ENCODE results near the gene ZDHHC8. TPM values are rescaled to one million over a fixed set of nuclear protein-coding genes. Genes with fewer than 3 reads are reported as not detected.

ZDHHC8 gene
- total RNA-seq, 2 donors from 2014 or later, result 27.9 to 34.1 TPM

DNA sequence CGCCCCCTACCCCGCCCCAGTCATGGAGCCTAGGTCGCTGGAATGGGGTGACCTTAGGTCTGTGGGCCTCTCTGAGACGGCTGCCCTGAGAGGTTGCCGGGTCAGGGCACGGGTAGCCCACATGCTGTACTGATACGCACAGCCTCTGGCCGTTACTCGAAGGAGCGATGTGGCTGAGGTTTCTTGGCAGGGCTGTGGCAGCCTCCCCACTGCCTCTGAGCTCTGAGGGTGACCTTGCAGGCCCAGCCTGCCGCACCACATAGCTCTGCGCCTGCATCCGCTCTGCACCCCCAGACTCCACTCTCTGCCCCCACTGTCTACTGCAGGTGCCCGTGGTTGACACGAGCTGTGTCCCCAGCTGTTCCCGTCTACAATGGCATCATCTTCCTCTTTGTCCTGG, 7.3 kb downstream of the ZDHHC8 start:
- intact Hi-C loops (cut with DNase I), result no loop called here
- Histone ChIP-seq H3K9me3 (no peaks in the 10 kb centered on the region), H3K27me3 (no peaks in the 10 kb centered on the region), H3K36me3 (no peaks in the 10 kb centered on the region), H3K27ac (no peak overlapping the region), H3K9ac (ENCODE audit: low read depth in 2 of 2, low read length in 2 of 2) (no peak overlapping the region), H3K4me3 (no peak overlapping the region), H3K4me1 (no peaks in the 10 kb centered on the region)
- TF ChIP-seq, protein P1, sequence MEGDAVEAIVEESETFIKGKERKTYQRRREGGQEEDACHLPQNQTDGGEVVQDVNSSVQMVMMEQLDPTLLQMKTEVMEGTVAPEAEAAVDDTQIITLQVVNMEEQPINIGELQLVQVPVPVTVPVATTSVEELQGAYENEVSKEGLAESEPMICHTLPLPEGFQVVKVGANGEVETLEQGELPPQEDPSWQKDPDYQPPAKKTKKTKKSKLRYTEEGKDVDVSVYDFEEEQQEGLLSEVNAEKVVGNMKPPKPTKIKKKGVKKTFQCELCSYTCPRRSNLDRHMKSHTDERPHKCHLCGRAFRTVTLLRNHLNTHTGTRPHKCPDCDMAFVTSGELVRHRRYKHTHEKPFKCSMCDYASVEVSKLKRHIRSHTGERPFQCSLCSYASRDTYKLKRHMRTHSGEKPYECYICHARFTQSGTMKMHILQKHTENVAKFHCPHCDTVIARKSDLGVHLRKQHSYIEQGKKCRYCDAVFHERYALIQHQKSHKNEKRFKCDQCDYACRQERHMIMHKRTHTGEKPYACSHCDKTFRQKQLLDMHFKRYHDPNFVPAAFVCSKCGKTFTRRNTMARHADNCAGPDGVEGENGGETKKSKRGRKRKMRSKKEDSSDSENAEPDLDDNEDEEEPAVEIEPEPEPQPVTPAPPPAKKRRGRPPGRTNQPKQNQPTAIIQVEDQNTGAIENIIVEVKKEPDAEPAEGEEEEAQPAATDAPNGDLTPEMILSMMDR (IDR thresholded peaks at IDR 0.05), result no peak
- DNase-seq, result no peak

DNA sequence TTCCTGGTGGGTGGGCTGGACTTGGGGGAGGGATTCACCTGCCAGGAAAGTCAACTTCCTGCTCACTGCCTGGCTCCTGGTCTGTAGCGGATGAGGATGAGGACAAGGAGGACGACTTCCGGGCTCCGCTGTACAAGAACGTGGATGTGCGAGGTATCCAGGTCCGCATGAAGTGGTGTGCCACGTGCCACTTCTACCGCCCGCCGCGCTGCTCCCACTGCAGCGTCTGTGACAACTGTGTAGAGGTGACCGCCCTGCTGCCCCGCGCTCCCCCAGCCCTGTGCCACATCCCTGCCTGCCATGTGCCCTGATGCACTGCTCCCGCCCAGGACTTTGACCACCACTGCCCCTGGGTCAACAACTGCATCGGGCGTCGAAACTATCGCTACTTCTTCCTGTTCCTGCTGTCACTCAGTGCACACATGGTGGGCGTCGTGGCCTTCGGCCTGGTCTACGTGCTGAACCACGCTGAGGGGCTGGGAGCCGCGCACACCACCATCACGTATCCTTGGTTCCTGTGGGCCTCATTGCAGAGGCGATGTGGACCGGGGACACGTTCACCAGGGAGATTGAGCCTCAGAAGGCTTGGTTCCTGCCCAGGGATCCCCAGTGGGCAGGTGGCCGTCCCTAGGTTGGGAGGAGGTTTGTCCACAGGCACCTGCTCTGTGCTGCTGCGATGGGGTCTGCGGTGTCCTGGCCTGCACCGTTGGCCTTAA, 7.9 kb downstream of the ZDHHC8 start:
- intact Hi-C loops (cut with DNase I), result no loop called here
- Histone ChIP-seq H3K4me3 (no peak overlapping the region), H3K36me3 (no peaks in the 10 kb centered on the region), H3K27ac (no peak overlapping the region), H3K4me1 (no peaks in the 10 kb centered on the region), H3K9ac (ENCODE audit: low read depth in 2 of 2, low read length in 2 of 2) (no peak overlapping the region), H3K27me3 (no peaks in the 10 kb centered on the region), H3K9me3 (no peaks in the 10 kb centered on the region)
- DNase-seq, result no peak
- TF ChIP-seq, protein P1 (IDR thresholded peaks at IDR 0.05), result no peak

DNA sequence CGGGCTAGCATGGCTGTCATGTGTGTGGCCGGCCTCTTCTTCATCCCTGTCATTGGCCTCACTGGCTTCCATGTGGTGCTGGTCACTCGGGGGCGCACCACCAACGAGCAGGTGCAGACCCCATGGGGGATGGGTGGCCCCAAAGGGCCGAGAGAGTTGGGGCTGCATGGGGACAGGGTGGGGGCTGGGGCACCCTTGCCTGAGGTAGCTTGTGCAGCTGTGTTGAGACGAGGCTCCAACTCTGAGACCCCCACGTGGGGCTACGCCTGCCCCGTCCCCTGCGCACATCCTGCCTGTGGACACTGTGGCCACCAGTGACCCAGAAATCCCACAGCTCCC, 8.5 kb downstream of the ZDHHC8 start:
- Histone ChIP-seq H3K9me3 (no peaks in the 10 kb centered on the region), H3K4me1 (no peaks in the 10 kb centered on the region), H3K27me3 (no peaks in the 10 kb centered on the region), H3K27ac (no peak overlapping the region), H3K36me3 (no peaks in the 10 kb centered on the region), H3K4me3 (no peak overlapping the region), H3K9ac (ENCODE audit: low read depth in 2 of 2, low read length in 2 of 2) (no peak overlapping the region)
- intact Hi-C loops (cut with DNase I), result no loop called here
- no peak for DNase-seq
- TF ChIP-seq, protein P1 (IDR thresholded peaks at IDR 0.05), result no peak

DNA sequence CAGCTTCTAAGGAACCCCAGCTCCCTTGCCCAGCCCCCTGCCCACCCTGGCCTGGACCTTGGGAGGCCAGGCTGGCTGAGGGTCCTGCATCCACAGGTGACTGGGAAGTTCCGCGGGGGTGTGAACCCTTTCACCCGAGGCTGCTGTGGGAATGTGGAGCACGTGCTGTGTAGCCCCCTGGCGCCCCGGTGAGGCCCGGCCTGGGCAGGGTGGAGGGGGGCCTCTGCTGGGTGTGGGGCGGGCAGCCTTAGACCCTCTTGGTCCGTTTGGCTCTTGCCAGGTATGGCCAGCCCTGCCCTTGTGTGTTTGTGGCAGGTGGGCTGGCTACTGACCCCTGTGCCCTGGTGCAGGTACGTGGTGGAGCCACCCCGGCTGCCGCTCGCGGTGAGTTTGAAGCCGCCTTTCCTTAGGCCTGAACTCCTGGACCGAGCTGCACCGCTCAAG, 8.9 kb downstream of the ZDHHC8 start:
- no peak for DNase-seq
- TF ChIP-seq, protein P1 (IDR thresholded peaks at IDR 0.05), result no peak
- H3K27ac ChIP-seq, result no peak overlapping the region
- H3K9me3 ChIP-seq, result no peaks in the 10 kb centered on the region
- no peak overlapping the region for H3K4me3 ChIP-seq
- no peaks in the 10 kb centered on the region for H3K36me3 ChIP-seq
- intact Hi-C loops (cut with DNase I), result no loop called here
- H3K9ac ChIP-seq (ENCODE audit: low read depth in 2 of 2, low read length in 2 of 2), result no peak overlapping the region
- H3K27me3 ChIP-seq, result no peaks in the 10 kb centered on the region
- H3K4me1 ChIP-seq, result no peaks in the 10 kb centered on the region

DNA sequence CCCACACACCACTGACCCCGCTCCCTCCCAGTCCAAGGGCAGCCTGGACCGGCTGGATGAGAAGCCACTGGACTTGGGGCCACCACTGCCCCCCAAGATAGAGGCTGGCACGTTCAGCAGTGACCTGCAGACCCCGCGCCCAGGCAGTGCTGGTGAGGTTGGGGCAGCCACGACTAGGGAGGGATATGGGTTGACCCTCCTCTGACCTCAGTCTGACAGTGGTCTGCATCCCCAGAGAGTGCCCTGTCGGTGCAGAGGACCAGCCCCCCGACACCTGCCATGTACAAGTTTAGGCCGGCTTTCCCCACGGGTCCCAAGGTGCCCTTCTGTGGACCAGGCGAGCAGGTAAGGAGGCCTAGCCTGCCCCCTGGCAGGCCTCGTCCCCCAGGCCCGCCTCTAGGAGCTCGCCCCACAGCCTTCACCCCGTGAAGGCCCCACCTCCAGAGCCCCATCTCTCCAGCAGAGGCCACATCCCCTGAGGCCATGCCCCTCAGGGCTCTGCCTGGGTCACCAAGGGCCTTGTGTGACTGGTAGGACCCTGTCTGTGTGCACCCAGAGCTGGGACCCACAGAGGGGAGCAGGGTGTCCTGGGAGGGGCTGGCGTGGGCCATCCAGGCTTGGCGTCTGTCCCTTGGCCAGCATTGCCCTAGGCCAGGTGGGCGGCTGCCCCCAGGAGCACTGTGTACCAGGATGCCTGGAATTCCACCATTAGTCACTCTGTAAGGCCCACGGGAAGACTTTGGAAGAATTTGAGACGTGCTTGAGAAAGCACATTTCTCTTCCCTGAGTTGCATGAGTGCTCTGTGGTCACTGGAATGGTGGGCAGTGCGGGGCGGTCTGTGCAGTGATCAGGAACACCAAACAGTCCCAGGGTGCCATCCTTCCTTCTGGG, 9.8 kb downstream of the ZDHHC8 start:
- TF ChIP-seq, protein P1 (IDR thresholded peaks at IDR 0.05), result no peak
- H3K4me1 ChIP-seq, result no peaks in the 10 kb centered on the region
- H3K4me3 ChIP-seq, result no peak overlapping the region
- no peaks in the 10 kb centered on the region for H3K36me3 ChIP-seq
- H3K27me3 ChIP-seq, result no peaks in the 10 kb centered on the region
- no peak overlapping the region for H3K27ac ChIP-seq
- no peaks in the 10 kb centered on the region for H3K9me3 ChIP-seq
- intact Hi-C loops (cut with DNase I), result no loop called here
- DNase-seq, result no peak
- no peak overlapping the region for H3K9ac ChIP-seq (ENCODE audit: low read depth in 2 of 2, low read length in 2 of 2)
